Stimulated activated CD8-positive, alpha-beta memory T cell treated with anti-CD3 and anti-CD28 coated beads, Interleukin-2, amount 100 ng/mL, for 1 hour (primary cell): Measurements from ENCODE around the gene ATP13A2.
A peak's percentile ranks its signal among the peaks of the same experiment; 100 is the strongest.
"Not testable (repeated sequence)": the region's sequence is repeated elsewhere in the genome, so short reads cannot be mapped to it uniquely, and the experiment has no call there.

Experiments
- DNase-seq, 2 donors: peaks; one replicate each; pipeline ENCODE4 v3.0.0-alpha.2; 2020; ENCODE audit warnings: low read depth in 2 of 2

Gene ATP13A2

DNA sequence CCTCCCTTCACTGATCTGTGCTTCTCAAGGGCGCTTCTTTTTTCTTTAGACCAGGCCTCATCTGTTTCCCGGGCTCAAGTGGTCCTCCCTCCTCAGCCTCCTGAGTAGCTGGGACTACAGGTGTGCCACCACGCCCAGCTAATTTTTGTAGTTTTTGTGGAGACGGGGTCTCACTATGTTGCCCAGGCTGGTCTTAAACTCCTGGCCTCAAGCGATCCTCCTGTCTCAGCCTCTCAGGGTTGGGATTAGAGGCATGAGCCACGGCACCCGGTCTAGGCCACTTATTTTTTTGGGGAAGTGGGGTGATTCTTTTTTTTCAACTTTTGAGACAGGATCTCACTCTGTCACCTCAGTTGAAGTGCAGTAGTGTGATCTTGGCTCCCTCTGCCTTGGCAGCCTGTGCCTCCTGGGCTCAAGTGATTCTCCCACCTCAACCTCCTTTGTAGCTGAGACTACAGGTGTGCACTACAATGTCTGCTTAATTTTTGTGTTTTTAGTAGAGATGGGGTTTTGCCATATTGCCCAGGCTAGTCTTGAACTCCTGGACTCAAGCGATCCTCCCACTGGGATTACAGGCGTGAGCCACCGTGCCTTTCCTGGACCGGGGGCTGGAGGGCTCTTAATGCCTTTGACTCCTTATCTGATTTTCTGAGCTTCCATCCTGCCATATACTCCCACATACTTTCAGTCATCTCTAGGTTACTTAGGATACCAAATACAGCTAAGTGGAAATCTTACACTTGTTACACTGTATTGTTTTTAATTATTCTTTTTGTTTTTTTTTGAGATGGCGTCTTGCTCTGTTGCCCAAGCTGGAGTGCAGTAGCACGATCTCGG lies 50.2 kb downstream of the ATP13A2 start:
- no peak for DNase-seq

DNA sequence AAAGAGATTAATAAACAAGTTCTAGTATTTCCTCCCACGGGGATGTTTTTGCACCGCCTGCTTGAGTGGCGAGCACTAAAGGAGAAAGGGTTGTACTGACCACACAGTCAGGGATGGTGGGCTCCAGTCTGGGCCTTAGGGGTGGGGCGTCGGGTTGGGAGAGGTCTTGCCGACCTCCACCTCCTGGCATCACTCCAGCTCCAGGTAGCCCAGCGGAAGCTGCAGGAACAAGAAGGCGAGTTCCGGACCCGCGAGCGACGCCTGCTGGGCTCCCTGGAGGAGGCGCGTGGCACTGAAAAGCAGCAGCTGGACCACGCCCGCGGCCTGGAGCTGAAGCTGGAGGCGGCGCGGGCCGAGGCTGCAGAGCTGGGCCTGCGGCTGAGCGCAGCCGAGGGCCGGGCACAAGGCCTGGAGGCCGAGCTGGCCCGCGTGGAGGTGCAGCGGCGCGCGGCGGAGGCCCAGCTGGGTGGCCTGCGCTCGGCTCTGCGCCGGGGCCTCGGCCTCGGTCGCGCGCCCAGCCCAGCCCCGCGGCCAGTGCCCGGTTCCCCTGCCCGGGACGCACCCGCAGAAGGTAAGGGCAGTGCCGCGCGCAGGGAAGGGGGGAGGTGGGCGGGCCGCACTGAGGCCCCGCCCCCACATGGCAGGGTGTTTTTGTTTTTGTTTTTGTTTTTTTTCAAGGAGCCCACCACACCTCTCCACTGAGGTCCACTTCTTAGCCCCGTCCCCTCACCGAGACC lies 51.0 kb downstream of the ATP13A2 start:
- DNase-seq: peak; percentile 42 to 49

DNA sequence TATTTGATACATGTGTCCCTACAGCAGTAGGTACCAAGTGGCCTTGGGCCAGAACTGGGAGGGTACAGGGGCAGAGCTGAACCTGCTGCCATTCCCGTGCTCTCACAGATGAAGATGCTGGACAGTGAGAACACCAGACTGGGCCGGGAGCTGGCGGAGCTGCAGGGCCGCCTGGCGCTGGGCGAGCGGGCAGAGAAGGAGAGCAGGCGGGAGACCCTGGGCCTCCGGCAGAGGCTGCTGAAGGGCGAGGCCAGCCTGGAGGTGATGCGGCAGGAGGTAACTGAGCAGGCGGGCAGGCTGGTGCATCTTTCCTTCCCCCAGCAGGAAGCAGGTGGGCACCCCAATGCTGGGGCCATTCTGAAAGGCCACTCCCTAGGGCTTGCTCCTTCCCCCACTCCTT lies 53.3 kb downstream of the ATP13A2 start:
- no peak for DNase-seq

DNA sequence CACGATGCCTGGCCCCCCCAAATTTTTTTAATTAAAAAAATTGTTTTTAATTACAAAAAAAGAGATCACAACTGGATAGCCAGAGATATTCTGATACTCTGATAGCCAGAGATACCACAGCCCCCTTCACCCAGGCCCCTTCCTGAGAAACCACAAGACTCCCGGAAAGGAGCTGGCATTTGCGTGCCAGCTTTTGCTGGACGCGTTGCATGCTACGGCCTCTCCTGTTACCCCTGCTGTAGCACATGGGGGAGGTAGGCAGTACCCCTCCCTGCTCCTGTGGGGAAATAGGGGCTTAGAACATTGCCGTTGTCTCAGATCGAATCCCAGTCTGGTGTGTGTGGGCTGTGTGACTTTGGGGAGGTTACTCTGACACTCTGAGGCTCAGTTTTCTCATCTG lies 54.0 kb downstream of the ATP13A2 start:
- no peak for DNase-seq

DNA sequence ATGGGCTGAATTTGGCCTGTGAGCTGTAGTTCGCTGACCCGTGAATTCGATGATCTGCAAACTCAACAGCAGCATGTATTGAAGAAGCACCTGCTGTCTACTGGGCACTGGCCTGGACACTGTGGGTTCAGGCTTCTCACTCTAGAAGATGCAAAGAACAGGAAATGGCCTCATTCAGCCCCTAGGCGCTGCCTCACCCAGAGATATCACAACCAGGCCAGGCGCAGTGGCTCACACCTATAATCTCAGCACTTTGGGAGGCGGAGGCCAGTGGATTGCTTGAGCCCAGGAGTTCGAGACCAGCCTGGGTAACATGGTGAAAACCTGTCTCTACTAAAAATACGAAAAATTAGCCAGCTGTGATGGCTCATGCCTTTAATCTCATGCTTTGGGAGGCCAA lies 55.0 kb downstream of the ATP13A2 start:
- no peak for DNase-seq

DNA sequence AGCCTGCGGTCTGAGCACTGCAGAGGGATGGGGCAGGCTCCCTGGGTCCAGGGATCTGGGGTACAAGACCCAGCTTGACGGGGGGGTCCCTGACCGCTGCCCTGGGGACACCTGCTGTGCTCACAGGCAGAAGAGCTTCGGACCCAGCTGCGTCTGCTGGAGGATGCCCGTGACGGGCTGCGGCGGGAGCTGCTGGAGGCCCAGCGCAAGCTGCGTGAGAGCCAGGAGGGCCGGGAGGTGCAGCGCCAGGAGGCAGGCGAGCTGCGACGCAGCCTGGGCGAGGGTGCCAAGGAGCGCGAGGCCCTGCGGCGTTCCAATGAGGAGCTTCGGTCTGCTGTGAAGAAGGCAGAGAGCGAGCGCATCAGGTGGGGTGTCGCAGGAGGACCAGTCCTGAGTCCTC lies 56.5 kb downstream of the ATP13A2 start:
- DNase-seq: no peak

DNA sequence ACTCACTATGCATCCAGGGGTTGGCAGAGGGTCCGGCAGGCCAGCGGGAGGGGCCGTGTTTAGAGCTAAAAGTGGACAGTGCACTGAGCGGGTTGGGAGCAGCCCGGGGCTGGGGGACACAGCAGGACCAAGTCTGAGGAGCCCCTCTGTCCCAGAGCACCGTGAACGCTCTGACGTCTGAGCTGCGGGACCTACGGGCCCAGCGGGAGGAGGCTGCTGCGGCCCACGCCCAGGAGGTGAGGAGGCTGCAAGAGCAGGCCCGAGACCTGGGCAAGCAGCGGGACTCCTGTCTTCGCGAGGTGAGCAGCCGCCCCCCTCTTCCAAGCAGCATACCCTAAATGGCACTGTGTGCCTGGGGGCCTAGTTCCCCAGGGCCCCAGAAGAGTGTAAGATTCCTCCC lies 57.1 kb downstream of the ATP13A2 start:
- DNase-seq: no peak

DNA sequence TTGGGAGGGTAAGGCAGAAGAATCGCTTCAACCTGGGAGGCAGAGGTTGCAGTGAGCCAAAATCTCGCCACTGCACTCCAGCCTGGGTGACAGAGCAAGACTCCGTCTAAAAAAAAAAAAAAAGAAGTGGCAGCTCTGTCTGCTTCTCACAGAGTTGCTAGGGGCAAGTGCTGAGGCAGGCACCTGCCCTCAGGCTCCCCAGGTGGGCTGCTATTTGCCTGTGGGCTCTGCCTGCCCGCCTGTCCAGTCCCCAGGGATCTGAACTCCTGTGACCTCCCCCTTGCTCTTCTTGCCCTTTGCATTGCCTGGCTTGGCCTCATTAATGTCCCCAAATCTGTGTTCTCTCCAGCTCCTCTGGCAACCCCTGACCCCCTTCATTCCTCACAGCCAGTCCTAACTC lies 59.4 kb downstream of the ATP13A2 start:
- not testable (repeated sequence) for DNase-seq

DNA sequence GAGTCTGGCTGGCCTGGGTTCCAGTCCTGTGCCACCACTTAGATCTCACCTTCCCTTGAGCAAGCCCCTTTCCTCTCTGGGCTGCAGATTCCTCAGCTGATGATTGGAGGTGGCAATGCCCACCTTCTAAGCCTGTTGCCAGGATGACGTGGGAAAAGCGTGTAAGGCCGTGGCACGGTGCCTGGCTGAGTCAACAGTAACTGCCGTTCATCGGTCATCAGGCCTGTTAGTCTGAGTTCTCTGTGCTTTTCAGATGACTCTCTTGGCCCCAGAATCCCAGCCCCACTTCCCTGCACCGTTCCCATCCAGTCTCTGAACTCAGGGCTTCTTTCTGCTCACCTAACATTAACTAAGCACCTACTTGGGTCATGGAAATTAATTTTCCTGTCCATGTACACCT lies 62.7 kb downstream of the ATP13A2 start:
- DNase-seq: not testable (repeated sequence)

DNA sequence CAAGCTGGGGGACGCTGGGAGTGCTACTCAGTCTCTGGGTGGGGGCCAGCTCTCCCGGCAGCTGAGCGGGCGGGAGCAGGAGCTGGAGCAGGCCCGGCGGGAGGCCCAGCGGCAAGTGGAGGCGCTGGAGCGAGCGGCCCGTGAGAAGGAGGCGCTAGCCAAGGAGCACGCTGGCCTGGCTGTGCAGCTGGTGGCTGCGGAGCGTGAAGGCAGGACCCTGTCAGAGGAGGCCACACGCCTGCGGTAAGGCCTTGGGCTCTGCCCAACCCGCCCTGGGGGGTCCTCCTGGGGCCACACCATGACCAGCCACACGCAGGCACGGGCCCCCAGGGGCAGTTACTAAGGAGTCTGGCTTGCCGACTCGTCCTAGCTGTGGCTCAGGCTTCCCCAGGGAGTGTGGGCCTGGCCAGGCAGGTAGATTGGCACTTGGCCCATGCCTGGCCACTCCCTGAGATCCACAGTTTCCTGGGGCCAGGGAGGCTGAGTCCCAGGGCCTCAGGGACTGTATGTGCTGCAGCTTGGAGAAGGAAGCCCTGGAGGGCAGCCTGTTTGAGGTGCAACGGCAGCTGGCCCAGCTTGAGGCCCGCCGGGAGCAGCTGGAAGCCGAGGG lies 63.3 kb downstream of the ATP13A2 start:
- not testable (repeated sequence) for DNase-seq

DNA sequence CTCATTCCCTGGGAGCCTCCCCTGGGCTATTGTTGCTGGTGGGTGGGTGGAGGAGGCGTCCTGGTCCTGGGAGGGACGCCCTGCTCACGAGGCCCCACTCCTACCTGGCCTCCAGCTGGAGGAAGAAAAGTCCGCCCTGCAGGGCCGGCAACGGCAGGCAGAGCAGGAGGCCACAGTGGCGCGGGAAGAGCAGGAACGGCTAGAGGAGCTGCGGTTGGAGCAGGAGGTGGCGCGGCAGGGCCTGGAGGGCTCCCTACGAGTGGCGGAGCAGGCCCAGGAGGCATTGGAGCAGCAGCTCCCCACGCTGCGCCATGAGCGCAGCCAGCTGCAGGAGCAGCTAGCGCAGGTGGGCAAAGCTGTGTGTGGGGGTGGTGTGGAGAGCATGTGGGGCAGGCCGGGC lies 65.1 kb downstream of the ATP13A2 start:
- no peak for DNase-seq

DNA sequence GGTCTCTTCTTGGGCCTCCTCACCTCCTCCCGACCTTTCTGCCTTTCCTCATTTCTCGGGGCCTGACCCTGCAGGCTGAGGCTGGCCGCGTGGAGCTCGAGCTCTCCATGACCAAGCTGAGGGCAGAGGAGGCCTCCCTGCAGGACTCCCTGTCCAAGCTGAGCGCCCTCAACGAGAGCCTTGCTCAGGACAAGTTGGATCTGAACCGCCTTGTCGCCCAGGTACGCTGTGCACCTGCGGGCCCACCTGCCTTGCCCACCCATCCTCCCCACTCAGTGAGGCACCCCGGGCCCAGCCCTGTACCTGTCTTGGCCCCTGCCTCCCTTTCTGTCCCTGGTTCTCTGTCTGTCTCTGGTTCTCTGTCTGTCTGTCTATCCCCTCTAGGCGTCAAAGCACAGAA lies 65.5 kb downstream of the ATP13A2 start:
- not testable (repeated sequence) for DNase-seq

DNA sequence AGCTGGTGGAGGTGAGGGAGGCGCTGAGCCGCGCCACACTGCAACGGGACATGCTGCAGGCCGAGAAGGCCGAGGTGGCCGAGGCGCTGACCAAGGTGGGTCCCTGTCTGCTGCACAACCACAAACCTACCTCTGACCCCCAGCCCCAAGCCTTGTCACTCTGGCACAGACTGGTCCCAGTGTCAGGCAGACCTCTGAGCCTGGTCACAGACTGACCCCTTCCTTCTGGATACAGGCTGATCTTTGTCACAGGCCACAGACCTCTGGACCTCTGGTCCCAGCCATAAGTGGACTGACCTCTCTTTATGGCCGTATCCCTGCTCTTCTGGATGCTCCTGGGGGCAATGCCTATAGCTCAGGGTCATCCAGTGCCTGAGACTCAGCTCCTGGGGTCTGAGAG lies 66.2 kb downstream of the ATP13A2 start:
- DNase-seq: not testable (repeated sequence)

DNA sequence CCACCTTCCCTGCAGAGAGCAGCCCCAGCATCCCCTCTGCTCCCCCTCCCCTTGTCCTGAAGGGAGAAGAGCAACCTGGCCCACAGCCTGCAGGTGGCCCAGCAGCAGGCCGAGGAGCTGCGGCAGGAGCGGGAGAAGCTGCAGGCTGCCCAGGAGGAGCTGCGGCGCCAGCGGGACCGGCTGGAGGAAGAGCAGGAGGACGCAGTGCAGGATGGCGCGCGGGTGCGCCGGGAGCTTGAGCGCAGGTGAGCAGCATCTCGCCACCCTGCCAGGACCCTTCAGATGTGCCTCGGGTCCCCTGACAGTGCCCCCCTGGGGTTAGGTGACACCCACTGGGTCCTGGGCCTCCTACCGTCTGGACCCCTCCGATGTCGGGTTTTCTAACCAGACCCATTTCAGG lies 67.7 kb downstream of the ATP13A2 start:
- DNase-seq: no peak

DNA sequence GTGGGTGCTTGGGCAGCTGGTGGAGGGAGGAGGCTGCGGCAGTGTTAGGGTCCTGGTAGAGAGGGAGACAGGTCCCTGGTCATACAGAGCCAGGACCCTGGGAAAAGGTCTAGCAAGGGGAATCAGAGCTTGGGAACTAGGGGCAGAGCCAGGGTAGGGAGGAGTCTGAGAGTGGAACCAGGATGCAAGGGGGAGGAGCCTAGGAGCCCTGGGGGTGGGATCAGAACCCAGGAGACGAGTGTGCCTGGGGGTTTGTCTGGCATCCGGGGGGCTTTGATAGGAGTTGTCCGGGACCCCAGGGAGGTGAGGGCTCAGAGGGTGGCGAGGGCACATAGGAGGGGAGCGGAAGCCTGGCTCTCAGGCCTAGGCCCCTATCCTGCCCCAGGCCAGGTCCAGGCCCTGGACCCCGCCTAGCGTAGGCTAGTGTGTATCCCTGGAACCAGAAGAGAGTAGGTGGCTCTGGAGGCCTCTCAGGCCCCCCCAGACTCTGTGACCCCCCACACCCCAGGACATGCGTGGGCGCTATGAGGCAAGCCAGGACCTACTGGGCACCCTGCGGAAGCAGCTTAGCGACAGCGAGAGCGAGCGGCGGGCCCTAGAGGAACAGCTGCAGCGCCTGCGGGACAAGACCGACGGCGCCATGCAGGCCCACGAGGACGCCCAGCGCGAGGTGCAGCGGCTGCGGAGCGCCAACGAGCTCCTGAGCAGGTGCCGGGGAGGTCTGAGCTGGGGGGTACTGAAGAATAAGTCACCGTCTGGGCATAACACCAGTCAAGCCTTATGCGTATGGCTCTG lies 72.1 kb downstream of the ATP13A2 start:
- DNase-seq: not testable (repeated sequence)

DNA sequence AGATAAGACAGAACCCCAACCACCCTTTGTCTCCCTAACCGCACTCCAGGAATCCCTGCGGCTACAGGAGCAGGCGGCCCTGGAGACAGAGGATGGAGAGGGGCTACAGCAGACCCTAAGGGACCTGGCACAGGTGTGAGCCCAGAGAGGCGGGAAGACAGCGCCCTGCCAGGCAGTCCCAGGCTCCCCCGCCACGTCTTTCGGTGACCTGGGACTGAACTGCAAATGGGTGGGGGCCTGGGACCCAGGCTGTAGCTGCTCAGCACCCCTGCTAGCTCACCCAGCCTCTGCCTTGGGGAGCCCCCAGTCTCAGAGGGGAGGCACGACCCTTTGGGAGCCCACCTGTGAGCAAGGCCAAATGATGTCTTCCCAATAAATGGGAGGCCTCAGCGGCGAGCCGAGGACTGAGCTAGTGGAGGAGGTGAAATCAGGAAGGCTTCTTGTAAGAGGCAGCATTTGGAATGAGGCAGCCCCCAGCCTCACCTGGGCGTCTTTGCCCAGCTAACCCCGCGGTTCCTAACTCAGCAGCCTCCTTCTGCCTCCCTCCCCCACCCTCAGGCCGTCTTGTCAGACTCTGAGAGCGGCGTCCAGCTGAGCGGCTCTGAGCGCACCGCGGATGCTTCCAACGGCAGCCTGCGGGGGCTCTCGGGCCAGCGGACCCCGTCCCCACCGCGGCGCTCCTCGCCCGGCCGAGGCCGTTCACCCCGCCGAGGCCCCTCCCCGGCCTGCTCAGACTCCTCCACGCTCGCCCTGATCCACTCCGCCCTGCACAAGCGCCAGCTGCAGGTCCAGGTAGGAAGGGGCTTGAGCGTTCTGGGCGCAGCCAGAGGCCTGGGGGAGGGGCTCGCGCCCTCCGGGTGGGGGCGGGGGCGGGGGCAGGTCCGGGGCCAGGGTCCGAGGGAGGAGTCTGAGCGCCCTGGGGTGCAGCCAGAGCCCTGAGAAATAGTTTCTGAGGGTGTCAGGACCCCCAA lies 73.1 kb downstream of the ATP13A2 start:
- DNase-seq: no peak

DNA sequence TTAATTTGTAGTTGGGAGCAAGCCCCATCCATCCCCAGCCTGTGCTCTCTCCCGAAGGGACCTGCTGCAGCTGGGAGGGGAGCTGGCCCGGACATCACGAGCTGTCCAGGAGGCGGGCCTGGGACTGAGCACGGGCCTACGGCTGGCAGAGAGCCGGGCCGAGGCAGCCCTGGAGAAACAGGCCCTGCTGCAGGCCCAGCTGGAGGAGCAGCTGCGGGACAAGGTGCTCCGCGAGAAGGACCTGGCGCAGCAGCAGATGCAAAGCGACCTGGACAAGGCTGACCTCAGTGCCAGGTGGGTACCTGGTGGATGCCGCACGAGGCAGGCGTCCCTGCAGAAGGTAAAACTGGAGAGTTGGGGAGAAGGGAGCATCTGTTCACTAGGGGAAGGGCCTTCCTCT lies 75.1 kb downstream of the ATP13A2 start:
- DNase-seq: not testable (repeated sequence)
